NCI-H1930 (cell line): ENCODE data around the gene HS6ST1.

Source experiments
- DNase-seq, 2 experiments: peaks; one replicate each; lab custom pipeline; 2025; lab: John Stamatoyannopoulos, UW

Gene HS6ST1

DNA sequence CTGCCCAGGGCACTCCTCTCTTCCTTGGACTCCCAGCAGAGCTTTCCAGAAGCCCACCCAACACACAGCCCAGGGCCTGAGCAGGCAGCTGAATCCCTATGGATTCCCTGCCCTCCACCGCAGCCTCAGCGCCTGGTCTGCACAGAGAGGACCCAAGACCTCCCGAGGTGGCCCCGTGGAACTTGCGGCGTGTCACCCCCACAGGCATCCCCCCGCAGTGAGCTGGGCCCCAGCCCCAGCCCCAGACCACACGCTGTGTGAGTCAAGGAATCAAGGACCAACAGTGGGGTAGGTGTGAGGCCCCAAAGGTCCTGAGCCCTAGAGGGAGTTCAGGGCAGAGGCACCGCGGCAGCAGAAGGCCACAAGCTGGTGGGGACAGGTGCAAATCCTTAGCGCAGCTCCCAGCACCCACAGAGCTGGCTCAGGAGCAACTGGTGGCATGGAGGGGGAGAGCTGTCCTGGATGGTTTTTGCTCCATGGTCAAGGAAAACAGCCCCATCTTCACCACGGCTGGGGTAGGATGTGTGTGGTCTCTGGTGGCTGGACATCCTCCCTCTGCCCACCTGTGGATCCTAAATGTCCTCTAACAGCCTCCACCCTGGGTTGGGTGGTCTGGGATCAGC is 8.5 kb downstream of the HS6ST1 start:
- no peak for DNase-seq

DNA sequence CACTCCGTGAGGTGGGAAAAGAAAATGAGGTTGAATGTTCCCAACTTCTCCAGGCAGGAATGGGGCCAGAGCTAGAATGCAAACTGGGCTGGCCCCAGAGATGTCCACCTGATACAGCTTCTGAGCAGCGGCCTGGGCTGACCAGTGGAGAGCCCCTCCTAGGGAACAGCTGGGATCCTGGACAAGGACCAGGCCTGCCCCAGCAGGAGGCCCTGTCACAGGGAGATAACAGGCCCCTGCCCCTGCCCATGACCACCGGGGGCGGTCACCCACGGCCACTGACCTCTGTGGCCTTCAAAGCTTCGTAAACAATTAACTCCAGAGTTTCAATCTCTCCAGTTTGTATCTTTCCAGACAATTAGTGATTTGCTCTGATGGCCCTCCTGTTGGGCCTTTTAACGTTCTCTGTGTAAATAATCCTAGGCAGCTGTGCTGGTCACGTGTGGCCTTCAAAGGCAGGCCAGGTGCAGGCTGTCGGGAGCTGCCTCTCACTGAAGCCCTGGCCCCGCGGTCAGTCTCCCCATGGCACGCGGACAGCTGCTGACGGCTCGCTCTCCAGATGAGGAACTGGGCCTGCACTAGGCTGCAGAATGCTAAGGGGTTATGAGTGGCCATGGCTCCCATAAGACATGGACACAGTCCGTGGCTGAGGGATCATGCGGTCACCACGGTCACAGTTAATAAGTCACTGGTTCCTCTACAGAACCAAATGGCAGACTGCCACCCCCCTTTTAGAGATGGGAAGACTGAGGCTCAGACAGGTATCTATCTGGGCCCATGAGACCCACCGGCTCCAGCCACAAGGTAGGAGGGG is 9.2 kb downstream of the HS6ST1 start:
- peak in 1 of 2 experiments; percentile 6 for DNase-seq

DNA sequence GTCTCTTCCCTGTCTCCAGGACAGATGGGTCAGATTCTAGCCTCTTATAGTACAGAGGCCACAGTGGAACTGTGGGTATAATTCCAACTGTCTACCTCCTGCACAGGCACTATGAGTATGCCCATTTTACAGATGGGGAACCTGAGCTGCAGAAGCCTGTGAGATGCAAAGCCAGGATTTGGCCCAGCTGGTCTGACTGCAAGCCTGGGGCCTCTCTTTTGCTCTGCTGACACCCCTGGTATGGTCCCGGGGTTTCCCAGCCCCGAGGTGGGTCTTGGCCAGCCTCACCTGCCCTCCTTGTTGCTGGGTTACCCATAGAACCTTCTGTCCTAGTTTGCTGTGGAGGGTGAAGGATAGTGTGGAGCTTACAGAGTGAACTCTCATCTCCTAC is 9.8 kb downstream of the HS6ST1 start:
- no peak for DNase-seq

DNA sequence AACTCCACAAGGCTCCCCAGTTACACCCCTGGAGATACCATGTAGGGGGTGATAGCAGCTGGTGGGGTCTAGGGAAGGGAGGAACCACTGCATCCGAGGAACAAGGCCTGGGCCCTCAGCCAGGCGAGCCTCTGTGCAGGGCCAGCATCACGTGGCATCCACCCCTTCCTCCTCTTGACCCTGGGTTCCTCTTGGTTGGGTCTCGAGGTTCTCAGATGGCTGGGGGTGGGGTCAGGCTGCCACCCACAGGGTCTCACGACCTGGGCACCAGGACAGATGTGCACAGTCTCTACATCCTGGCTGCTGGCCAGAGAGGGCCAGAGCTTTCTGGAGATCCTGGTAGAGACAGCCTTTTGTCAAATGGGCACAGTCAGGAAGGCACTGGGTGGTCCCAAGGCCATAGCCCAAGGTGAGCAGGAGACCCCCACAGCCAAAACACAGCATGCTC is 10.4 kb downstream of the HS6ST1 start:
- no peak for DNase-seq

DNA sequence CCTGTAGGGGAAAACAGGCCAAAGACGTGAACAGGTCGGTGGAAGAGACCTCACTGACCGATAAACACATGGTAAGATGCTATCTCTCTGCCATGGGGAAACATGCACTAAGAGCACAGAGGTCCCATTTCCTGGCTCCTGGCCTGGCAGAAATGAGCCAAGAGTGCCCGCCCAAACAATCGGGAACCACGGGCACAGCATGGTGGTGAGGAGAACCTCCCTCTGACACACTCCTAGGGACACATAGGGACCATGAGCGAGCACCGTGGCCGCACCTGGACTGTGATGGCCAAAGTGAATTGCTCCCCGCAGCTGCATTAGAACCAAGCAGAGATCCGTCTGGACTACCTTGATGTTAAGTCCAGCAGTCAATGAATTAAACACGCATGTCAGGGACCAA is 11.1 kb downstream of the HS6ST1 start:
- no peak for DNase-seq

DNA sequence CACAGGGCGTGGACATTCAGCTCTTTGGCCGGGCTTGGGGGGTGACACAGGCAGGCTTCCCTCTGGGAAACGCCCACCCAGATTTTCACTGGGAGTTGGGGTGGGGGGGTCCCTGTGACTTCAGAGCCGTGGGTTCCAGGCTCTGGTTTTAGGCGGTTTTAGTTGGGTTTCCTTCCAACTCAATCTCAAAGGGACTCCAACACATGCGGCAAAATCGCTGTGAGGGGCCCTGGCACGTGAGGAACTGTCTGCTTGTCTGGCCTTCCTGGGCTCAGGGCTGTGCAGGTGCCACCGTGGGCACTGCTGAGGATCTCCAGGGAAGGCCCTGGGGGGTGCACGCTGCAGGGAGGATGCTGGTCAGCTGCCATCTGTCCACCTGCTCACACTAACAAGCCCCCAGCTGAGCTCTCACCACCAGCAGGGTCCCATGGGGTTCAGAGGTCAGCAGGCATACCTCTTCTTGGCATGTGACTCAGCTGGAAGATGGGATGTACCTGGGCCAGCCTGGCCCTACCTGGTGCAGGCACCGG is 11.7 kb downstream of the HS6ST1 start:
- DNase-seq, result no peak

DNA sequence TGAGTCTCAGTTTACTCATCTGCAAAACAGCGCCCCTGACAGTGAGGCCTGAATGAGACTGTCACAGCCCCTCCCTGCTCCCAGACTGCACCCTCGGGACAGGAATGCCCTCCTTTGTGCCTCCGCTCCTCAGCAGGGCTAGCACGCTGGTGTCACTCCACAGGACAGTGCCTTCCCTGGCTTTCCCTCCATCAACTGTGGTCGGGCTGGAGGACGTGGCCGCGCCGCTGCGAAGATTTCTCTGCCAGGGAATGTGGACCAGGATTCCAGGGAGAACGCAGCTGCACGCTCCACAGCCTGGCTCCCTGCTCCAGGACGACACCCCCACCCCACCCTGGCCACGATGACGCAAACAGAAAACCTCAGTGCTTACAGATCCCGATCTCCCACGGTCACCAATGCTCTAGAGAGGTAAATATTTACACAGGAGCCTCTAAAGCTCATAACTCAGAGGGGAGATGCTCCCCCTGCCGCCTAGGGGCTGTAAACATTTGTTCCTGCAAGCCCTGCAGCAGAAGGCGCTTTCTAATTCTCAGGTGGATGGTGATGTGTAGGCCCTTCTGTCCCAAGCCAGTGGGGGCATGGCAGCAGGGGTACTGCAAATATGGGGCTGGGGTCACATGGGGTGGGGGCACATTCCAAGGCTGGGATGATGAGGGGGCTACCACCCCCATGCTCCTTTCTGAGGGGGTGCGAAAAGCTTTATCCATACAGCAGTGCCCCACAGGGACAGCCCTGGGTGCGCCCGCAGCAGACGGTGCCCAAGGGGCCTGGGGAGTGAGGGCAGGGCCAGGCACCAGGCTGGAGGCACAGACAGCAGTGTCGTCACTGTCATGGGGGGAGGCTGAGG is 12.4 kb downstream of the HS6ST1 start:
- DNase-seq, result peak; percentile 11 to 22

DNA sequence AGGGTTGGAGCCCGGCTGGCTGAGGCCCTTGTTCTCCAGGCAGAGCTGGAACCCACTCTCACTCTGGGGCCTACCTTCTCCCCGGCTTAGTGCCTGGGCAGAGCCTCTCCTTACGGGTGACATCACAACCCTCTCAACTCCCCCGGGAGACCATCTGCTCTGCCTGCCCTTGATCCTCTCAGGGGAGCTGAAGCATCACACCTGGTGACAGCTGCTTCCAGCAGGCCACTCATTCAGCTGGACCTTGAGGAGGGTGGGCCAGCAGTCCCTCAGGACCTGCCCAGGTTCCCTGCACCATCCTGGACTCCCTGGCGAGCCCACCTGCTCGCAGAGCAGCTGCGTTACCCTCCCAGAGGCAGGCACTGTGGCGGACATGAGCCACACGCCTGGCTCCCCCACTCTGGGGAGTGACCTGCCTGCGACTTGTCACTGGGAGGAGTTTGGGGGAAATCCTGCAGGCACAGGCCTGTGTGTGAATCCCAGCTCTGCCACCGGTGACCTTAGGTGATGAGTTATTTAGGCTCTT is 13.1 kb downstream of the HS6ST1 start:
- peak in 1 of 2 experiments; percentile 3 for DNase-seq

DNA sequence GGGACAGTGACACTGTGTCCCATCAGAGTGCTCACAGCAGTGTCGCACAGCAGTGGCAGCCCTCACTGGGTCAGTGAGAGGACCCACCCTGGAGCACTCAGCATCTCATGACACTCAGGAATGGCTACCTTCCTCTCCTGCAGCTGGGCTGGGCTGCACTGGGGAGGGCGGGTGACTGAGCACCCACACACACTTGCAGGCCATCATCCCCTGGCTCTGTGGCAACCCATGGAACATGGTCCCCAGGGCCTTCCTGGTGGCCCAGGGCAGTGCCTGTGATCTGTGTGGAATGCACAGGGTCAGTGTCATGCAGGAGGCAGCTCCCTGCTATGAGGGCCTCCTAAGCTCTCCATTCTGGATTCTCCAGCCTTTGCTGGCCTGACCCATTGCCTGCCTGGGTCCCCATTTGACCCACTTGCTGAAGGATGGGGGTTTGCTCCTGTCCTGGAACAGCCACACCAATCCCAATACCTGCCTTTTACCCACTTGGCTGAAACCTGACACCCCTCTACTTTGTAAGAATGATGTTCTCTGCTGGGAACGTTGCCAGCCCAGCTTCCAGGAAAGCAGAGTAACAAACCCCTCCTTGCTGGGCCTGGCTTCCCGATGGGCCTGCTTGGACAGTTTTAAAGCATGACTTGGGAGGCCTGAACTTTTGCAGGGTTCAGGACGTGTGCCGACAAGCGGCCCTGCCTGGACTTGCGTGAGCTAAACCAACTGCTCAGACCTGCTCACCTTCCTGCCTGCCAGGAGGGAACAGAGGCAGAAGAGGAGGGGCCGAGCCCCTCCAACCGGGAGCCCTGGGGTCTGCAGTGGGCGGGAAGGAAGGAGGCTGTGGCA is 13.7 kb downstream of the HS6ST1 start:
- DNase-seq, result peak in 1 of 2 experiments; percentile 11

DNA sequence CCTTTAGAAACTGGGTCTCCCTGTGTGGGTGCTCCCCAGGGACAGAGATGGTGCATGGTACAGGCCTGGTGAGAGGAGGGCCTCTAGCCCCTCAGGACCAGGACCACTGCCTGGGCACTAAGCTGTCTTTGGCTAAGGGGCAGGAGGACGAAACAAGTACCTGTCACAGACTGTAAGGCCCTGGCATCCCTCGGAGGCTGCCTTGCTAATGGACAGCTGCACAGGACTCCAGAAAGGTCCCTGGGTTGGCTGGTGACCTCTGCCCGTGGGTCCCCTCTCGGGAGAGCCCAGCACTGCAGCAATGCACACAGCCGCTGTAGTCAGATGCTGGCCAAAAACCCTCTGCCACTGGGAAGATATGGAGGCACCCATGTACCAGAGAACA is 14.3 kb downstream of the HS6ST1 start:
- no peak for DNase-seq

DNA sequence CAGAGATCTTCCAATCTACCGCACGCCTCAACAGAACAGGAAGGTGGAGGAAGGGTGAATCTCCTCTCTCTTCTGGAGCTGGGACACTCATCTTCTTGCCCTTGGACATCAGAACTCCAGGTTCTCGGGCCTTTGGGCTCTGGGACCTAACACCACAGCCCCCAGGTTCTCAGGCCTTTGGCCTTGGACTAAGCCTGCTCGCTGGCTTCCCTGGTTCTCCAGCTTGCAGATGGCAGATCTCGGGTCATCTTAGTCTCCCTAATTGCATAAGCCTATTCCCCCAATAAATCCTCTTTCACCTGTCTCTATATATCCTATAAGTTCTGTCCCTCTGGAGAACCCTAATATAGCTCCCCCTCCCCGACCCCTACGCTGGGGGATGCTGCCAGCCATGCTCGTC is 14.8 kb downstream of the HS6ST1 start:
- no peak for DNase-seq

DNA sequence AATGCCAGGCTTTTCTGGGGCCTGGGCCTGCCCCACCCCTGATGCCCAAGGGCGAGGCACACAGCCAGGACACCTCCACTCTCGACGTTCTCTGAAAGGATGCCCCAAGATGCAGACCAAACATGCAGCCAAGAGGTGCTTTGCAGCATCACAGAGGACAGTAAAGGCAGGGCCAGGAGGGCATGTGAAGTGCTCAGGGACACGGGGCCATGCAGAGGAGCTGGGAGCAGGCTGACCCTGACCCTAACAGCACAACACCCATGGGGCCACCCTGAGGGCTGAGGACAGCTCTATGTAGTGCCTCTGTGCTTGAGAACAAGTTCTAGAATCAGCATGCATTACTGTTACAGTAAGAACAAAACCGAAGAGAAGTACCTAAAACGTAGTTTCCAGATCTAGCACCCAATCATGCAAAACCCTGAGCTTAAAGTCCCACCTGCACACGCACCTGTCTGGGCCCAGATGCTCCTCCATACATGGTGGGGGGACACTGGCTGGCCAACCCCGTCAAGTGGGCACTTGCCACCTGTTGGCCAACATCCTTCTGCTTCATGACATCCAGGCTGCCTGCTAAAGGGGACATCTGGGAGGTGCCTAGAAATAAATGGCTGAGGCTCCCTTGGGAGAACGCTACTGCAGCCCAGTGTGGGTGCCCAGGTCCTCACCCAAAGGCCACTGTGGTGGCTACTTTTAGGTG is 15.4 kb downstream of the HS6ST1 start:
- no peak for DNase-seq

DNA sequence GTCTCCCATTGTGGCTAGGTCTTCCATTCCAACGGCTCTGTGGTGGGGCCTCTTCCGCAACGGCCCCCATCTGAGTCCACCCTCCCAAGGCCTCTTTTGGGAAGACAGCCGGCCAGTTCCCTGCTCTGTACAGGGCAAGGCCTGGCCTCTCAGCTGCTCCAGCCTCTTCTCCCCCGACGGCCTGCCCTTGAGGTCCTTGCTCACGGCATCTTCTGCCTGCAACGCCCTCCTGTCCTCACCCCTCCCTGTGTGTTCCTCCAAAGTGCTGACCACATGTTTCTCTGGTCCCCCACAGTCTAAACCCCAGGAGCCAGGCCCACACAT is 16.0 kb downstream of the HS6ST1 start:
- DNase-seq, result no peak

DNA sequence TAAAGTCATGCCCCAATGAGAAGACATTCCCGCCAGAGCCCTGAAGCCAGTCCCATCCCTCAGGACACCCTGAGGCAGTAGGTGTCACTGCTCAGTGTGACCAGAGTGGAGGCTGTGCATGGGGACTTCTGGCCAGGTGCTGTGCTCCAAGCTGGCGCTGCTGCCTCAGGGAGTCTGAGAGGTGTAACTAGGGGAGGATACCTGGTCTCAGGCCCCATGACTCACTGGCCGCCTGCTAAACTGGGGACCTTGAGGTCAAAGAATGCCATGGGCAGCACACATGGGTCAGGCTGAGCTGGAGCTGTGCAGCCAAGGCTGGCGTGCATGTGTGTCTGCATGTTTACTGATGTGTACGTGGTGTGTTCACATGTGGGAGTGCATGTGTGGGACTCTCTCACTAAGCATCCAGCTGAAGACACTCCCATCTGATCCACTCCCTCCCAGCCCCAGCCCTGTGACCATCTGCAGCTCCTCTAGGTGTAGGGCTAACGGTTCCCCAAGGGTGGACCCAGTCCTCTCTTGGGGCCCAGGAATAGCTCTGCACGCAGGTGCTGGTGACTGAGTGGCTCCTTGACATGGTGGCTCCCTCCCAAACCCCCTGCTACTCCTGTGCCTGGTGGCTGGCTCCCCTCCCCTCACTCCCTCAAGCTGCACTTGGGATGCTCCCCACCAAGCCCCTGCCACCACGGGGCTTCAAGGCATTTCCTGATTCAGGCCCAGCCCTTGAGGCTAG is 16.5 kb downstream of the HS6ST1 start:
- DNase-seq, result no peak

DNA sequence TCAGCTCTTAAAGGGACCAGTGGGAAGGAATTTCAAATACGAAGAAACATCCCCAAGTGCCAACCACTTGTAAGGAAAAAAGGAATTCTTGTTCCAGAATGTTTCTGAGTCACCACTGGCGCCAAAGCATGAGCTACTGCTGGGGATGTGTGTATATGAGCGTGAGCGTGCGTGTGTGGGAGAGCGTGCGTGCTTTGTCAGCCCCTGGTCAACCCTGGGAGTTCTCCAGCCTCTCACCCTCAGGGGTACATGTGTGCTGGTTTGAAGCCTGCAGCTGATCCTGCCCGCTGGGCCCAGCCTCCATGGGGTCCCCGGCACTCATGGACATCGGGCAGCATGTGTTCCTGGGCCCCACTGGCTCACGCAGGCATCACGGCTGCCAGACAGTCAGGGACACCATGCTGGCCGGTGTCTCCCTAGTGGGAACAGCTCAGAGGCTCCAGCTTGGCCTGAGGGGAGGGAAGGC is 17.1 kb downstream of the HS6ST1 start:
- no peak for DNase-seq

DNA sequence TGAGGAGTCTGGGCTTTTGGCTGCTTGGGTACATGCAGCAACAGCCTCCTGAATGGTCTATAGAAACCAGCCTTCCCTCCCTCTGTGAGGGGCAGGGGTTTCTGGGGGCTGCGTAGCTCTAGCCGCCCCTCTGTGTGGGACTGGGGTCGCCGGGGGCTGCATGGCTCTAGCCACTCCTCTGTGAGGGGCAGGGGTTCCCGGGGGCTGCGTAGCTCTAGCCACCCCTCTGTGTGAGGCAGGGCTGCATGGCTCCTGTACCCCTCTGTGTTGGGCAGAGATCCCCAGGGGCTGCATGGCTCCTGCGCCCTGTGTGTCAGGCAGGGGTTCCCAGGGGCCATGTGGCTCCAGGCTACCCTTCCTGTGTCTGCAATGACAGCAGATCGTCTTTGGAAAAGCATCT is 17.6 kb downstream of the HS6ST1 start:
- no peak for DNase-seq

DNA sequence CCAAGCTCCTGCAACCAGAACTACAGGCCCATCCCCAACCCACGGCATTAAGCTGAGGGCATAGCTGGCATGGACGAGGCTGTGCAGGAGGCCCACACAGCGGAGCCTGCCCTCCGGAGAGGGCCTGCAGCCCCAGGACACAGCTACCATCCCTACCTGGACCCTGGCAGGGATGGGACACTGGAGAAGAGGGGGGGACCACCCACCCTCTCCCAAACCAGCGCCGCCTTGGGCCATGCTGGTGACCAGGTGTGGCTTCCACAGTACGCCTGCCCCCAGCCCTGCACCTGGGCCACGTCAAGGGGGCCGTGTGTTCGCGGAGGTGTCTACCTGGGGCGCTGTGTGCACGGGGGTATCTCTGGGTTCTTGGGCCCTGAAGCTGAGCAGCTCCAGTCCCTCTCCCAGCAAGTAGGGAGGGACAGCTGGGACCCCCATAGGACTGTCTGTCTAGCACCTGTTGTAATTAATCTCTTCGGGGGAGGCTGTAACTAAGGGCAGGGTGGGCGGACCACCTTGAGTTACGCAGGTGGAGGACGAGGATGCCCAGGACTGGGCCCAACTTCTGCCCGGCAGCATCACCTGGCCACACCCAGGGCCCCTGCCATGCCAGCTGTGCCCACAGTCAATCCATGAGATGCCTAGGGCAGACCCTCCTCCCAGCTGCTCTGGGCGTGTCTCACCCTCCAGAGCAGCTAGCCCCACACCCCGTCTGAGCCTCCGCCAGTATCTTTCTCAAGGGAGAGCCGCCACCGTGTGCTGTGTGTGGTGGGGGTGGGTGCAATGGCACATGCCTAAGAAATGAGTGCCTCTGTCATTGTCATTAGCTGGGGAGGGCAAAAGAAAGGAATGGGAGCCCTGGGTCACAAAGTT is 18.3 kb downstream of the HS6ST1 start:
- DNase-seq, result no peak

DNA sequence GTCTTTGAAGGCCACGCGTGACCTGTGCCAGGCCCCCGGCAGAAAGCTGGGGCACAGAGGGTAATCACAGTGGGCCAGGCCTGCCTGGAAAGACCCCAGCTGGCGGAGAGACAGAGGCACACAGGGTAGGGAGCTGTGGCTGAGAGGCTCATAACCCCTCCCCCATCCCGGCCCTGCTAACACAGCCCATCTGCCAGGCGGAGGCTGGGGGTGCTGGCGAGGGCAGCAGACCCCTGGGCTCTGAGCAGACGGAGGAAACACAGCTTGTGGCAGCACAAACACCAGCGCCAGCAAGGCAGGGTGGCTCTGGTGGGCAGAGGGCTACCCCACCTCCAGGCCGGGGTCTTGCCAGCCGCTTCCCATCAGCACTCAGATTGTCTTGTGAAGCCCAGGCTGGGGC is 19.0 kb downstream of the HS6ST1 start:
- no peak for DNase-seq
